HG02970 (cell line): Measurements from ENCODE around the gene MTA3.

ENCODE experiments used
- ATAC-seq: cut with Tn5 transposase; IDR thresholded peaks from one replicate; pipeline ENCODE4 v1.9.1; 2021; ENCODE audit warnings: mild to moderate bottlenecking, moderate library complexity, moderate number of reproducible peaks; ENCODE audit not compliant: unreplicated experiment, low FRiP score

Gene MTA3

GRCh38 chr2:42755191-42755880, 186.9 kb downstream of the MTA3 start:
- no peak for ATAC-seq

GRCh38 chr2:42756150-42756775, 187.8 kb downstream of the MTA3 start:
- ATAC-seq: no peak

- no peak for ATAC-seq
These were observed 188.6 kb downstream of the MTA3 start for GRCh38 chr2:42756966-42757513.

GRCh38 chr2:42757981-42758740, 189.7 kb downstream of the MTA3 start:
- no peak for ATAC-seq

GRCh38 chr2:42758751-42759150, 190.3 kb downstream of the MTA3 start:
- ATAC-seq: no peak

- no peak for ATAC-seq
These were observed 193.1 kb downstream of the MTA3 start for GRCh38 chr2:42761554-42761953.

- ATAC-seq: no peak
These were observed 193.7 kb downstream of the MTA3 start for GRCh38 chr2:42762155-42762554.

DNA sequence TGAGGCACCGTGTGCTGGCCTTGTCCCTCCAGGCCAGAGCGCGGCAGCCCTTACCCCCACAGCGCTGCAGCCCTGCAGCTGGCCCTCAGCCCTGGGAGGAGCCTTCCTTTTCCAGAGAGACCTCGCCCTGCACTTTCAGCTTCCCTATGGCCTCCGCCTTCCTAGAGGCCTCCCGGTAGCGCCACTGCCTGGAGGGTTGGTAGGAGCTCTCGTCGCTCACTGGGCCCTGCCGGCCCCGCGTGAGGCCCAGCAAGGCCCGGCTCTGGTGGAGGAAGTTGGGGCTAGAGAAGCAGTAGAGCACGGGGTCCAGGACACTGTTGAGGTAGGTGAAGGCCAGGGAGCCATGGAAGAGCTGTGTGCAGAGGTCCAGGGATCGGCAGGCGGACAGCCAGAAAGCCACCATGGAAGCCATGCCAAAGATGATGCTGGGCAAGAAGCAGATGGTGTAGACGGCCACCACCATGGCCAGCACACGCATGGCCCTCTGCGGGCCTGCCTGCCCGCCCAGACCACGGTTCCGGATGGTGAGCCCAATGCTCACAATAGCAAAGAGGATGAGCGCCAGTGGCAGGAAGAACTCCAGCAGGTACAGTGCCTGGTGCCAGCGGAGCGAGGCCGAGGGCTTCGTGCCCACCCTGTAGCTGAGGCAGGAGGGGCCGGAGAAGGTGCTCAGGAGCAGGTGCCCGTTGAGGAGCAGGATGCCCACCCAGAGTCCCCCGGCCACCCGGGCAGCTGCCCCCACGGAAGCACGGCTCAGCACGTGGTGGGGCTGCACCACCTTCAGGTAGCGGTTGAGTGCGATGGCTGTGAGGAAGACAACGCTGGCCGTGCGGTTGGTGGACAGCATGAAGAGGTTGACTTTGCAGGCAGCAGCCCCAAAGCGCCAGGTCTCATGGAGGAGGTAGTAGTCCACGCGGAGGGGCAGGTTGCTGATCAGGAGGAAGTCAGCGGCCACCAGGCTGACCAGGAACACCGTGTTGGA, 194.7 kb downstream of the MTA3 start:
- no peak for ATAC-seq

GRCh38 chr2:42764096-42764495, 195.7 kb downstream of the MTA3 start, which contains the start of gene OXER1:
Gene OXER1 (minus strand): TSS chr2:42764135. CDS start chr2:42764062, 73 bp downstream.
- no peak for ATAC-seq

GRCh38 chr2:42764901-42765300, 196.5 kb downstream of the MTA3 start:
- no peak for ATAC-seq

GRCh38 chr2:42765686-42766085, 197.3 kb downstream of the MTA3 start:
- ATAC-seq: no peak

GRCh38 chr2:42767080-42767898, 198.9 kb downstream of the MTA3 start:
- no peak for ATAC-seq

GRCh38 chr2:42767899-42768705, 199.7 kb downstream of the MTA3 start:
- ATAC-seq: no peak

- no peak for ATAC-seq
These were observed 200.3 kb downstream of the MTA3 start for GRCh38 chr2:42768706-42769256.

GRCh38 chr2:42769583-42770287, 201.3 kb downstream of the MTA3 start:
- no peak for ATAC-seq

DNA sequence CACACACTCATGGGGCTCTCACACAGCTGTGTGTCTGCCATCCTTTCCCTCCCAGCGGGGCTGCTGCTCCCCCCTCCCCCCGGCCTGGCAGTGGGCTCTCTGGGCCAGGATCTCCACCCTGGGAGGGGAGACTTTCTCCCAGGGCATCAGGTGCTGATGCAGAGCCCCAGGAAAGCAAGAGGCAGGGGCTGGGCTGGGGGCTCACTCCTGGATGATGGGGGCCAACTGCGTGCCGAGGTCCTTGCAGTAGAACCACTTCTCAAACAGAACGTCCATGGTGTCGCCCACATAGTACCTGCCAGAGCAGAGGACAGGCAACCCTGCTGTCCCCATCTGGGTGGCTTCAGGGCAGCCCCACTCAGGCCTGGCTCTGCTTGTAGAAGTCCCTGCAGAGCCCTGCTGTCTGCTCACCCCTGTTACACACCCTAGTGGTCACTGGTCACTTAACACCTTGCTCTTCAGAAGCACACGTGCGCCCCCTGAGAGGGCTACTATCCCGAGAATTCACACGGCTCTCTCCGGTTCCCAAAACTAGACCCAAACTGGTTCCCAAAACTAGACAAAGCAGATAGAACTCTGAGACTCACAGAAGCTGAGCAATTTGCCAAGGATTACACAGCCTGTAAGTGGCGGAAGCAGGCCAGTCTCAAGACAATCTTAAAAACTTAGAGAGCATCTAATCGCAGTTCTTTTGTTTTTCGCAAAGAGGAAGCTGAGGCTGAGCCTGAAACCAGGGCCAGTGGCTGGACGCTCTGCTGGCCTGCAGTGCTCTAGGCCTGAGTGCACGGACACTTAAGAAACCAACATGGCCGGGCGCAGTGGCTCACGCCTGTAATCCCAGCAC, 202.1 kb downstream of the MTA3 start:
- ATAC-seq: no peak
